ENCODE measurements around the gene INPP1.

INPP1 gene

GRCh38 chr2:190376591-190377245 lies 33.3 kb downstream of the INPP1 start:
- Histone ChIP-seq H3K9ac (ENCODE audit: low read depth, low read length, poor library complexity, severe bottlenecking) (no peak overlapping the region), H3K4me2 (ENCODE audit: low read depth, low read length, poor library complexity, severe bottlenecking) (no peak overlapping the region), H3K36me3 (ENCODE audit: insufficient read depth, low read length) (no peaks in the 10 kb centered on the region), H3F3A (ENCODE audit: low read depth) (no peaks in the 10 kb centered on the region), H3K9me2 (replicated peaks; ENCODE audit: low read depth, low read length) (no peaks in the 10 kb centered on the region), H3K79me2 (ENCODE audit: insufficient read depth, low read length) (no peaks in the 10 kb centered on the region), H3K4me3 (ENCODE audit: low read length, poor library complexity, severe bottlenecking) (no peak overlapping the region), H2AFZ (ENCODE audit: low read length) (no peak overlapping the region), H3K27me3 (ENCODE audit: insufficient read depth, low read length, poor library complexity, severe bottlenecking) (no peaks in the 10 kb centered on the region), H4K20me1 (ENCODE audit: insufficient read depth, low read length, poor library complexity, severe bottlenecking) (no peaks in the 10 kb centered on the region), H3K4me1 (ENCODE audit: insufficient read depth, low read length, poor library complexity, severe bottlenecking) (no peaks in the 10 kb centered on the region), H3K9me3 (ENCODE audit: insufficient read depth, low read depth, low read length) (no peaks in the 10 kb centered on the region)
- TF ChIP-seq CTCF (conservative IDR thresholded peaks at IDR 0.05; ENCODE audit: low read length) (no peak), EZH2phosphoT487 (IDR thresholded peaks at IDR 0.05; ENCODE audit: borderline replicate concordance) (no peak)

GRCh38 chr2:190378880-190379237 lies 35.5 kb downstream of the INPP1 start:
- Histone ChIP-seq H3K79me2 (ENCODE audit: insufficient read depth, low read length) (no peaks in the 10 kb centered on the region), H3K4me3 (ENCODE audit: low read length, poor library complexity, severe bottlenecking) (no peak overlapping the region), H3K36me3 (ENCODE audit: insufficient read depth, low read length) (no peaks in the 10 kb centered on the region), H3F3A (ENCODE audit: low read depth) (no peaks in the 10 kb centered on the region), H3K4me2 (ENCODE audit: low read depth, low read length, poor library complexity, severe bottlenecking) (no peak overlapping the region), H3K9me2 (replicated peaks; ENCODE audit: low read depth, low read length) (no peaks in the 10 kb centered on the region), H3K9ac (ENCODE audit: low read depth, low read length, poor library complexity, severe bottlenecking) (no peak overlapping the region), H3K9me3 (ENCODE audit: insufficient read depth, low read depth, low read length) (no peaks in the 10 kb centered on the region), H3K27me3 (ENCODE audit: insufficient read depth, low read length, poor library complexity, severe bottlenecking) (no peaks in the 10 kb centered on the region), H4K20me1 (ENCODE audit: insufficient read depth, low read length, poor library complexity, severe bottlenecking) (no peaks in the 10 kb centered on the region), H3K4me1 (ENCODE audit: insufficient read depth, low read length, poor library complexity, severe bottlenecking) (no peaks in the 10 kb centered on the region), H2AFZ (ENCODE audit: low read length) (no peak overlapping the region)
- TF ChIP-seq EZH2phosphoT487 (IDR thresholded peaks at IDR 0.05; ENCODE audit: borderline replicate concordance), result no peak
- TF ChIP-seq CTCF (conservative IDR thresholded peaks at IDR 0.05; ENCODE audit: low read length), result no peak

GRCh38 chr2:190379249-190379964 lies 36.0 kb downstream of the INPP1 start:
- TF ChIP-seq EZH2phosphoT487 (IDR thresholded peaks at IDR 0.05; ENCODE audit: borderline replicate concordance) (no peak), CTCF (conservative IDR thresholded peaks at IDR 0.05; ENCODE audit: low read length) (no peak)
- Histone ChIP-seq H3K9me3 (ENCODE audit: insufficient read depth, low read depth, low read length) (no peaks in the 10 kb centered on the region), H3K36me3 (ENCODE audit: insufficient read depth, low read length) (no peaks in the 10 kb centered on the region), H3K4me3 (ENCODE audit: low read length, poor library complexity, severe bottlenecking) (no peak overlapping the region), H2AFZ (ENCODE audit: low read length) (no peak overlapping the region), H3K79me2 (ENCODE audit: insufficient read depth, low read length) (no peaks in the 10 kb centered on the region), H4K20me1 (ENCODE audit: insufficient read depth, low read length, poor library complexity, severe bottlenecking) (no peaks in the 10 kb centered on the region), H3K4me2 (ENCODE audit: low read depth, low read length, poor library complexity, severe bottlenecking) (no peak overlapping the region), H3K4me1 (ENCODE audit: insufficient read depth, low read length, poor library complexity, severe bottlenecking) (no peaks in the 10 kb centered on the region), H3K27me3 (ENCODE audit: insufficient read depth, low read length, poor library complexity, severe bottlenecking) (no peaks in the 10 kb centered on the region), H3F3A (ENCODE audit: low read depth) (no peaks in the 10 kb centered on the region), H3K9me2 (replicated peaks; ENCODE audit: low read depth, low read length) (no peaks in the 10 kb centered on the region), H3K9ac (ENCODE audit: low read depth, low read length, poor library complexity, severe bottlenecking) (no peak overlapping the region)

All from Loucy (cell line).